Neural cell (in vitro differentiated cells): Measurements from ENCODE around the gene SLC26A9. TPM values are rescaled to one million over a fixed set of nuclear protein-coding genes. Genes with fewer than 3 reads are reported as not detected.

Experiments used
- H2AFZ ChIP-seq: fragments of 200-600, 300-800 bp; sonication (generic), shearing (Covaris generic); 2 replicates; pipeline ENCODE4 v1.6.0; 2014; ENCODE audit warnings: low read depth, mild to moderate bottlenecking, antibody characterized with exemption, low read length, moderate library complexity
- H3F3A ChIP-seq: fragments of 200-600 bp; shearing (Covaris generic); 2 replicates; pipeline ENCODE4 v1.6.1; 2016; ENCODE audit warnings: mild to moderate bottlenecking, moderate library complexity, mixed read lengths, antibody characterized with exemption, low read length; ENCODE audit not compliant: insufficient read depth, poor library complexity, severe bottlenecking
- H3K27ac ChIP-seq: fragments of 200-600, 300-800 bp; sonication (generic), shearing (Covaris generic); 2 replicates; pipeline ENCODE4 v1.5.1; 2014; ENCODE audit warnings: mild to moderate bottlenecking, low read length, moderate library complexity
- H3K27me3 ChIP-seq: fragments of 300-800, 200-600 bp; sonication (generic), shearing (Covaris generic); 2 replicates; pipeline ENCODE4 v1.6.0; 2014; ENCODE audit warnings: mild to moderate bottlenecking, low read depth, low read length, moderate library complexity; ENCODE audit not compliant: insufficient read depth
- H3K36me3 ChIP-seq: fragments of 300-800, 200-600 bp; sonication (generic), shearing (Covaris generic); 2 replicates; pipeline ENCODE4 v1.5.1; 2014; ENCODE audit warnings: mild to moderate bottlenecking, antibody characterized with exemption, low read length, moderate library complexity; ENCODE audit not compliant: insufficient read depth
- H3K4me2 ChIP-seq: fragments of 300-800, 200-600 bp; sonication (generic), shearing (Covaris generic); 2 replicates; pipeline ENCODE4 v1.6.0; 2014; ENCODE audit warnings: mild to moderate bottlenecking, low read length
- H3K4me3 ChIP-seq: fragments of 300-800, 200-600 bp; sonication (generic), shearing (Covaris generic); 2 replicates; pipeline ENCODE4 v1.5.1; 2014; ENCODE audit warnings: mild to moderate bottlenecking, low read length, moderate library complexity
- H3K79me2 ChIP-seq: fragments of 200-600 bp; shearing (Covaris generic); replicated peaks from 2 replicates; pipeline ENCODE4 v1.6.0; 2014; ENCODE audit warnings: mild to moderate bottlenecking, low read length, moderate library complexity; ENCODE audit not compliant: insufficient read depth
- H3K9ac ChIP-seq: fragments of 300-800, 200-600 bp; sonication (generic), shearing (Covaris generic); 2 replicates; pipeline ENCODE4 v1.6.1; 2016; ENCODE audit warnings: mild to moderate bottlenecking, low read length, mixed read lengths
- H3K9me2 ChIP-seq: fragments of 200-600 bp; shearing (Covaris generic); 2 replicates; pipeline ENCODE4 v1.6.1; 2016; ENCODE audit warnings: mild to moderate bottlenecking, low read length, mixed read lengths; ENCODE audit not compliant: insufficient read depth
- H3K9me3 ChIP-seq: fragments of 200-600, 300-800 bp; sonication (generic), shearing (Covaris generic); 2 replicates; pipeline ENCODE4 v1.6.1; 2016; ENCODE audit warnings: mild to moderate bottlenecking, mixed run types, low read length, moderate library complexity, mixed read lengths
- H4K20me1 ChIP-seq: fragments of 200-600 bp; shearing (Covaris generic); 2 replicates; pipeline ENCODE4 v1.6.1; 2016; ENCODE audit warnings: mild to moderate bottlenecking, mixed run types; ENCODE audit not compliant: insufficient read depth
- CTCF ChIP-seq: fragments of 450-650 bp; IDR thresholded peaks from 2 replicates; pipeline ENCODE4 v1.5.1; 2014; ENCODE audit warnings: antibody characterized with exemption, mild to moderate bottlenecking, moderate library complexity; ENCODE audit not compliant: poor library complexity, severe bottlenecking
- EP300 ChIP-seq: fragments of 450-650 bp; conservative IDR thresholded peaks from 2 replicates; pipeline ENCODE4 v1.6.1; 2014; ENCODE audit warnings: antibody characterized with exemption, mild to moderate bottlenecking, moderate library complexity; ENCODE audit not compliant: poor library complexity, severe bottlenecking
- EZH2 ChIP-seq: fragments of 200-600, 300-800 bp; shearing (Covaris generic), sonication (generic); IDR thresholded peaks from 2 replicates; pipeline ENCODE4 v1.6.1; 2014; ENCODE audit warnings: antibody characterized with exemption, low read length, borderline replicate concordance, mild to moderate bottlenecking; ENCODE audit not compliant: insufficient read depth, poor library complexity, severe bottlenecking
- MXI1 ChIP-seq: fragments of 450-650 bp; conservative IDR thresholded peaks from 2 replicates; pipeline ENCODE4 v1.6.1; 2014; ENCODE audit warnings: antibody characterized with exemption, mild to moderate bottlenecking; ENCODE audit not compliant: poor library complexity, severe bottlenecking
- POLR2AphosphoS5 ChIP-seq: IDR thresholded peaks from 2 replicates; pipeline ENCODE4 v1.6.1; 2012
- RAD21 ChIP-seq: fragments of 450-650 bp; conservative IDR thresholded peaks from 2 replicates; pipeline ENCODE4 v1.6.1; 2014; ENCODE audit warnings: antibody characterized with exemption, mild to moderate bottlenecking, moderate library complexity
- REST ChIP-seq: IDR thresholded peaks from 2 replicates; pipeline ENCODE4 v1.6.1; 2012; ENCODE audit warnings: borderline replicate concordance
- SMC3 ChIP-seq: fragments of 450-650 bp; conservative IDR thresholded peaks from 2 replicates; pipeline ENCODE4 v1.6.1; 2014; ENCODE audit warnings: antibody characterized with exemption, mild to moderate bottlenecking, moderate library complexity; ENCODE audit not compliant: poor library complexity
- TAF1 ChIP-seq: IDR thresholded peaks from 2 replicates; pipeline ENCODE4 v1.6.1; 2012; ENCODE audit warnings: low read depth
- polyA plus RNA-seq: library from polyadenylated mRNA; depleted of rRNA; stranded (reverse); fragments of >200 nt; gene quantifications from 2 replicates; pipeline ENCODE4 v1.2.3, GENCODE V29; 2014

Gene SLC26A9
- polyA plus RNA-seq, 1 donor from 2014 or later = not detected

- no peak overlapping the region for H3K4me3 ChIP-seq
- H4K20me1 ChIP-seq = no peaks in the 10 kb centered on the region
- no peaks in the 10 kb centered on the region for H3K36me3 ChIP-seq
- H3K9me2 ChIP-seq = no peaks in the 10 kb centered on the region
- no peak overlapping the region for H3K27ac ChIP-seq
- H3K79me2 ChIP-seq = no peaks in the 10 kb centered on the region
- no peaks in the 10 kb centered on the region for H3K9me3 ChIP-seq
- H3K27me3 ChIP-seq = no peaks in the 10 kb centered on the region
- H3F3A ChIP-seq = no peaks in the 10 kb centered on the region
- TF ChIP-seq SMC3 (no peak), EZH2 (no peak), REST (no peak), CTCF (no peak), MXI1 (no peak), RAD21 (no peak), POLR2AphosphoS5 (no peak), TAF1 (no peak), EP300 (no peak)
- H2AFZ ChIP-seq = no peak overlapping the region
- H3K4me2 ChIP-seq = no peak overlapping the region
- H3K9ac ChIP-seq = no peak overlapping the region
These were observed 18.1 kb upstream of the SLC26A9 start for GRCh38 chr1:205961405-205961804.

- Histone ChIP-seq H3K36me3 (no peaks in the 10 kb centered on the region), H3K27me3 (no peaks in the 10 kb centered on the region), H3K27ac (no peak overlapping the region), H3K79me2 (no peaks in the 10 kb centered on the region), H3K9me3 (no peaks in the 10 kb centered on the region), H3K4me3 (no peak overlapping the region), H2AFZ (no peak overlapping the region), H3K9me2 (no peaks in the 10 kb centered on the region), H4K20me1 (no peaks in the 10 kb centered on the region), H3K4me2 (no peak overlapping the region), H3F3A (no peaks in the 10 kb centered on the region), H3K9ac (no peak overlapping the region)
- TF ChIP-seq EZH2 (no peak), MXI1 (no peak), RAD21 (no peak), CTCF (no peak), EP300 (no peak), POLR2AphosphoS5 (no peak), TAF1 (no peak), SMC3 (no peak)
These were observed 16.5 kb upstream of the SLC26A9 start for GRCh38 chr1:205959789-205960188.
